OCI-LY1 (cell line): Measurements from ENCODE around the gene CEND1.

Experiments
- H2AFZ ChIP-seq: fragments of 200-600 bp; sonication (generic), shearing (Covaris generic); 2 replicates; pipeline ENCODE4 v1.6.0; 2014; ENCODE audit warnings: antibody characterized with exemption, mild to moderate bottlenecking, low read length
- H3F3A ChIP-seq: fragments of 200-600 bp; sonication (generic), shearing (Covaris generic); 2 replicates; pipeline ENCODE4 v1.6.0; 2014; ENCODE audit warnings: mild to moderate bottlenecking, antibody characterized with exemption, low read length, moderate library complexity; ENCODE audit not compliant: insufficient read depth
- H3K27ac ChIP-seq: fragments of 200-600 bp; sonication (generic); 2 replicates; pipeline ENCODE4 v1.5.1; 2014; ENCODE audit warnings: low read length, mixed run types, mild to moderate bottlenecking, low read depth; ENCODE audit not compliant: poor library complexity, severe bottlenecking
- H3K27me3 ChIP-seq: fragments of 200-600 bp; sonication (generic); 2 replicates; pipeline ENCODE4 v1.6.0; 2014; ENCODE audit warnings: antibody characterized with exemption, mild to moderate bottlenecking, low read length, moderate library complexity; ENCODE audit not compliant: insufficient read depth
- H3K36me3 ChIP-seq: fragments of 200-600 bp; sonication (generic); 2 replicates; pipeline ENCODE4 v1.6.1; 2014; ENCODE audit warnings: mild to moderate bottlenecking, antibody characterized with exemption, low read length, moderate library complexity, mixed read lengths; ENCODE audit not compliant: insufficient read depth
- H3K4me1 ChIP-seq: fragments of 200-600 bp; sonication (generic); 2 replicates; pipeline ENCODE4 v1.5.1; 2014; ENCODE audit warnings: mild to moderate bottlenecking, low read length, moderate library complexity; ENCODE audit not compliant: insufficient read depth, severe bottlenecking
- H3K4me2 ChIP-seq: fragments of 200-600 bp; sonication (generic), shearing (Covaris generic); 2 replicates; pipeline ENCODE4 v1.6.1; 2014; ENCODE audit warnings: low read length
- H3K4me3 ChIP-seq: fragments of 200-600 bp; sonication (generic); 2 replicates; pipeline ENCODE4 v1.5.1; 2014; ENCODE audit warnings: low read length, low read depth, mild to moderate bottlenecking, mixed read lengths; ENCODE audit not compliant: poor library complexity, severe bottlenecking
- H3K79me2 ChIP-seq: fragments of 200-600 bp; shearing (Covaris generic); 2 replicates; pipeline ENCODE4 v1.6.1; 2016; ENCODE audit warnings: mixed run types, low read length, mixed read lengths; ENCODE audit not compliant: insufficient read depth
- H3K9ac ChIP-seq: fragments of 200-600 bp; sonication (generic), shearing (Covaris generic); 2 replicates; pipeline ENCODE4 v1.6.1; 2014; ENCODE audit warnings: mild to moderate bottlenecking, low read length, mixed read lengths
- H3K9me2 ChIP-seq: fragments of 200-600 bp; sonication (generic), shearing (Covaris generic); 2 replicates; pipeline ENCODE4 v1.6.1; 2014; ENCODE audit warnings: low read depth, mild to moderate bottlenecking, low read length, mixed read lengths
- H3K9me3 ChIP-seq: fragments of 200-600 bp; shearing (Covaris generic); 2 replicates; pipeline ENCODE4 v1.6.1; 2014; ENCODE audit warnings: low read length, mixed read lengths
- H4K20me1 ChIP-seq: fragments of 200-600 bp; sonication (generic), shearing (Covaris generic); 2 replicates; pipeline ENCODE4 v1.6.0; 2016; ENCODE audit warnings: mild to moderate bottlenecking, low read length; ENCODE audit not compliant: insufficient read depth
- CTCF ChIP-seq: fragments of 200-600 bp; sonication (generic), shearing (Covaris generic); IDR thresholded peaks from 2 replicates; pipeline ENCODE4 v1.5.1; 2017; ENCODE audit warnings: mild to moderate bottlenecking, antibody characterized with exemption, low read length, moderate library complexity, mixed read lengths
- EZH2 ChIP-seq: fragments of 200-600 bp; sonication (generic), shearing (Covaris generic); IDR thresholded peaks from 2 replicates; pipeline ENCODE4 v1.8.0; 2017; ENCODE audit warnings: borderline replicate concordance, mixed run types, mild to moderate bottlenecking, antibody characterized with exemption, low read length, moderate library complexity, mixed read lengths

CEND1 gene

GRCh38 chr11:813072-813455 lies 23.2 kb upstream of the CEND1 start:
- peaks cover 4% of the 10 kb centered on the region; the same call in 1 of the 2 replicates for H3F3A ChIP-seq

GRCh38 chr11:812390-812789 lies 22.5 kb upstream of the CEND1 start:
- peaks cover 30% of the 10 kb centered on the region for H3K4me1 ChIP-seq
- H3K4me2 ChIP-seq = no peak overlapping the region
- H2AFZ ChIP-seq = no peak overlapping the region
- no peak overlapping the region for H3K4me3 ChIP-seq
- H3F3A ChIP-seq = peaks cover under 1% of the 10 kb centered on the region; the same call in 1 of the 2 replicates
- no peaks in the 10 kb centered on the region for H4K20me1 ChIP-seq
- H3K9ac ChIP-seq = no peak overlapping the region
- TF ChIP-seq CTCF (no peak), EZH2 (no peak)
- H3K27ac ChIP-seq = no peak overlapping the region
- H3K27me3 ChIP-seq = no peaks in the 10 kb centered on the region
- H3K9me2 ChIP-seq = no peaks in the 10 kb centered on the region
- H3K9me3 ChIP-seq = no peaks in the 10 kb centered on the region
- peaks cover 57% of the 10 kb centered on the region for H3K36me3 ChIP-seq
- peaks cover 15% of the 10 kb centered on the region for H3K79me2 ChIP-seq

More at GRCh38 chr11:813072-813455, 23.2 kb upstream of the CEND1 start:
- Histone ChIP-seq H3K9me2 (no peaks in the 10 kb centered on the region), H3K4me3 (no peak overlapping the region), H3K9me3 (no peaks in the 10 kb centered on the region), H3K4me1 (peaks cover 26% of the 10 kb centered on the region), H3K36me3 (peaks cover 57% of the 10 kb centered on the region), H3K27ac (no peak overlapping the region), H4K20me1 (no peaks in the 10 kb centered on the region), H3K79me2 (peaks cover 15% of the 10 kb centered on the region), H3K9ac (no peak overlapping the region), H2AFZ (no peak overlapping the region), H3K27me3 (no peaks in the 10 kb centered on the region), H3K4me2 (no peak overlapping the region)
- TF ChIP-seq CTCF (no peak), EZH2 (no peak)

- Histone ChIP-seq H4K20me1 (no peaks in the 10 kb centered on the region), H3K4me3 (peak overlapping the region; percentile 83), H3F3A (no peaks in the 10 kb centered on the region; the same call in 1 of the 2 replicates), H3K36me3 (peaks cover 57% of the 10 kb centered on the region), H3K4me1 (peaks cover 30% of the 10 kb centered on the region), H2AFZ (no peak overlapping the region), H3K27ac (peak overlapping the region; percentile 59), H3K79me2 (peaks cover 15% of the 10 kb centered on the region), H3K9ac (peak overlapping the region; percentile 91), H3K4me2 (peak overlapping the region; percentile 88), H3K9me3 (no peaks in the 10 kb centered on the region), H3K27me3 (no peaks in the 10 kb centered on the region), H3K9me2 (no peaks in the 10 kb centered on the region)
- TF ChIP-seq CTCF (peak; percentile 14; the same call in 1 of the 2 replicates), EZH2 (no peak)
Measured at GRCh38 chr11:811446-812245, 21.8 kb upstream of the CEND1 start.
